ENCODE data around the gene HYAL2.
A peak's percentile ranks its signal among the peaks of the same experiment; 100 is the strongest.

- no peak for TF ChIP-seq SOX6 (IDR thresholded peaks at IDR 0.05)
- 0 out of 2 replicates have a peak, but pooled peaks have one; percentile 37 for TF ChIP-seq SP1 (CRISPR knock-in tag; IDR thresholded peaks at IDR 0.05)
- TF ChIP-seq CAMTA2 (CRISPR knock-in tag; conservative IDR thresholded peaks at IDR 0.05), result no peak
- no peak for TF ChIP-seq ZNF311 (CRISPR knock-in tag; IDR thresholded peaks at IDR 0.05)
- no peak for TF ChIP-seq PCBP2 (IDR thresholded peaks at IDR 0.05; ENCODE audit: low read depth, low read length, poor library complexity, severe bottlenecking)
- TF ChIP-seq, protein P1, sequence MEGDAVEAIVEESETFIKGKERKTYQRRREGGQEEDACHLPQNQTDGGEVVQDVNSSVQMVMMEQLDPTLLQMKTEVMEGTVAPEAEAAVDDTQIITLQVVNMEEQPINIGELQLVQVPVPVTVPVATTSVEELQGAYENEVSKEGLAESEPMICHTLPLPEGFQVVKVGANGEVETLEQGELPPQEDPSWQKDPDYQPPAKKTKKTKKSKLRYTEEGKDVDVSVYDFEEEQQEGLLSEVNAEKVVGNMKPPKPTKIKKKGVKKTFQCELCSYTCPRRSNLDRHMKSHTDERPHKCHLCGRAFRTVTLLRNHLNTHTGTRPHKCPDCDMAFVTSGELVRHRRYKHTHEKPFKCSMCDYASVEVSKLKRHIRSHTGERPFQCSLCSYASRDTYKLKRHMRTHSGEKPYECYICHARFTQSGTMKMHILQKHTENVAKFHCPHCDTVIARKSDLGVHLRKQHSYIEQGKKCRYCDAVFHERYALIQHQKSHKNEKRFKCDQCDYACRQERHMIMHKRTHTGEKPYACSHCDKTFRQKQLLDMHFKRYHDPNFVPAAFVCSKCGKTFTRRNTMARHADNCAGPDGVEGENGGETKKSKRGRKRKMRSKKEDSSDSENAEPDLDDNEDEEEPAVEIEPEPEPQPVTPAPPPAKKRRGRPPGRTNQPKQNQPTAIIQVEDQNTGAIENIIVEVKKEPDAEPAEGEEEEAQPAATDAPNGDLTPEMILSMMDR (IDR thresholded peaks at IDR 0.05 in 2 of 3, conservative IDR thresholded peaks at IDR 0.05 in 1 of 3; ENCODE audit: insufficient read depth in 2 of 3, low read depth in 1 of 3, low read length in 3 of 3), result no peak; a peak in 1 of 6 replicates
- TF ChIP-seq BCOR (IDR thresholded peaks at IDR 0.05), result no peak
- TF ChIP-seq POLR2A (conservative IDR thresholded peaks at IDR 0.05), result no peak
- TF ChIP-seq ARID2 (IDR thresholded peaks at IDR 0.05), result no peak
- TF ChIP-seq RBFOX2 (IDR thresholded peaks at IDR 0.05; ENCODE audit: low read depth, low read length), result no peak; the same call in 1 of the 2 replicates
- TF ChIP-seq SIX5 (IDR thresholded peaks at IDR 0.05; ENCODE audit: borderline replicate concordance in 1 of 2, insufficient read depth in 1 of 2, low read depth in 1 of 2, low read length in 2 of 2), result no peak
- TF ChIP-seq PATZ1 (CRISPR knock-in tag; IDR thresholded peaks at IDR 0.05; ENCODE audit: borderline replicate concordance), result no peak
- no peak for TF ChIP-seq ZNF766 (CRISPR knock-in tag; conservative IDR thresholded peaks at IDR 0.05)
Measured at GRCh38 chr3:50316657-50317242, 5.8 kb downstream of the HYAL2 start.
